Stimulated activated naive CD8-positive, alpha-beta T cell treated with anti-CD3 and anti-CD28 coated beads, Interleukin-15, Interleukin-2, amounts not matched to agents 100 U/mL and 50 U/mL, for 24 hours (primary cell): ENCODE measurements around the gene DCAKD.

ENCODE experiments used
- ATAC-seq: fragments of 150-1000 bp; cut with Tn5 transposase; one replicate; pipeline ENCODE4 v1.10.0; 2021
- DNase-seq: peaks from one replicate; pipeline ENCODE4 v3.0.0; 2021

Gene DCAKD

DNA sequence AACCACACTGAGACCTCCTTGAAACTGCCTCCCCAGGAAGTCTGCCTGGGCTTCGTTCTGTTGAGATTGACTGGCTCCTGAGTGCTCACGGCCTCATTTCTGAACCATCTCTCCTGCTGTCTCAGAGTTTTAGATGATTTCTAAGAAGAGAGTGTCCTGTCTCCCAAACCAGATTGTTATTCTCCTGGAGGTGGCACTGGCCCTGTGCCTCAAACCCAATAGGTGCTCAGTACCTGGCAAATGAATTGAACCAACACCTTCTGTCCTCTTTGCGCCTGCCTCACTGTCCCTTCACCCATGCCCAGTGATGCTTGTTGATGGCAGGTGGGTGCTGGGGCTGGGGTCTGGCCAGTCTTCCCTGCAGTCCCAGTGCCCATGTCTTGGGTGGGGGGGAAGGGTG is 47.0 kb downstream of the DCAKD start:
- DNase-seq (no peak), ATAC-seq (no peak)

DNA sequence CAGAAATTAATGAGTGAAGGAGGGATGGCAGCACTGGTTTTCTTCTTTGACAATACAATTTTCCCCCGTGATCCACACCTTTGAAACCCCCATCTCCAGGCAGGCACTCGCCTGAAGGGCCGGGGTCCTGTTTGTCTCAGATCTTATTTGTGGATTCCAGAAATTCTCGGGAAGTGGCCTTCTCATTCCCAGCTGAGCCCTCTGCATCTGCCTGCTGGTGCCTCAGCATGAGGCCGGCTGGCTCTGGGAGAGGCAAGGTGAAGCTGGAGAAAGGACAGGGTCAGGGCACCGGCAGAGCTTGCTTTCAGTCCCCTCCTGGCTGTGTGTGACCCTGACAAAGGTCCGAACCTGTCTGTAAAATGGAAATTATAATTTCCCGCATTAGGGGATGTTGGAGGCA is 47.6 kb downstream of the DCAKD start:
- ATAC-seq (no peak), DNase-seq (no peak)

DNA sequence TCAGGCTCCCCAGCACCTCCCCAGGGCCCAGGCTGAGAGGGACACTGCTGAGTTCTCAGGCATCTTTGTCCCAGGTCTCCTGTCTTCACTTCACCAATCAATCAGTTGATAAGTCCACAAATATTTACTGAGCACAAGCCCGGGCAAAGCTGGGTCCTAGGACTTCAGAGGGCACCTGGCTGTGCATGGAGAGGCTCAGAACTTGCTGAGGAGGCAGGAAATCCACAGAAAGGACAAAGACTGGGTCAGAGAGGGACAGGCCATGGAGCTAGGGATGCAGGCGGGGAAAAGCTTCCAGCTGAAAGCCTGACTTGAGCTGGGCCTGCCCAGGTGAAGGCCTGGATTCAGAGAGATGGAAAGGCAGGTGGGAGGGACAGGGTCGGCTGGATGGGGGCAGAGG is 50.1 kb downstream of the DCAKD start:
- no peak for DNase-seq
- ATAC-seq, result no peak

DNA sequence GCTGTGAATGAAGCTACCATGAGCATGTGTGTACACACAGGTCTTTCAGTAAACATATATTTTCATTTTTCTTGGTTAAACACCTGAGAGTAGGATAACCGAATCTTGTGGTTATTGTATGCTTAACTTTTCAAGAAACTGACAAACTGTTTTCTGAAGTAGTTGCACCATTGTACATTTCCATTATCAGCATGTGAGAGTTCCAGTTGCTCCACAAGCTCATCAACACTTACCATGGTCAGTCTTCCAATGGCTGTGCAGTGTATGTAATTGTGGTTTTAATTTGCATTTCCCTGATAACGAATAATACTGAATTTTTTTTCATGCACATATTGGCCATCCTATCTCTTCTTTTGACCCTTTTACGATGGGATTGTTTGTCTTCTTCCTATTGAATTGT is 52.0 kb downstream of the DCAKD start:
- ATAC-seq (no peak), DNase-seq (no peak)

DNA sequence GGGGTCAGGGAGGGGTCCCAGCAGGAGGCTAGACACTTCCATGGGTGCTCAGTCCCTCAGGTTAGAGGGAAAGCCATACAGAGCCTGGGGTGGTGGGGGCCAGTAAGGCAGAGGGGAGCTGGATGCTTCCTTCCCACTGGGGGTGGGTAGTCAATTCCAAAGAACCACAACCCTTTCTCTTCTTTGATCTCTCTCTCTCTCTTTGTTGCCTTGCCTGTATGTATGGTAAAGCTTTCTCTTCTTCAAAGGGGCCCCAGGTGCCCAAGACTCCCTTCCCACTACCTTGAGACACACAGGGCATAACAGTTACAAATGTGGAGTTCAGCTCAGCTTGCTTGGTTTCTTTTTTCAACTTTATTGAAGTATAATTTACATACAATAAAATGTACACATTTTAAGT is 52.8 kb downstream of the DCAKD start:
- no peak for ATAC-seq
- DNase-seq, result no peak

DNA sequence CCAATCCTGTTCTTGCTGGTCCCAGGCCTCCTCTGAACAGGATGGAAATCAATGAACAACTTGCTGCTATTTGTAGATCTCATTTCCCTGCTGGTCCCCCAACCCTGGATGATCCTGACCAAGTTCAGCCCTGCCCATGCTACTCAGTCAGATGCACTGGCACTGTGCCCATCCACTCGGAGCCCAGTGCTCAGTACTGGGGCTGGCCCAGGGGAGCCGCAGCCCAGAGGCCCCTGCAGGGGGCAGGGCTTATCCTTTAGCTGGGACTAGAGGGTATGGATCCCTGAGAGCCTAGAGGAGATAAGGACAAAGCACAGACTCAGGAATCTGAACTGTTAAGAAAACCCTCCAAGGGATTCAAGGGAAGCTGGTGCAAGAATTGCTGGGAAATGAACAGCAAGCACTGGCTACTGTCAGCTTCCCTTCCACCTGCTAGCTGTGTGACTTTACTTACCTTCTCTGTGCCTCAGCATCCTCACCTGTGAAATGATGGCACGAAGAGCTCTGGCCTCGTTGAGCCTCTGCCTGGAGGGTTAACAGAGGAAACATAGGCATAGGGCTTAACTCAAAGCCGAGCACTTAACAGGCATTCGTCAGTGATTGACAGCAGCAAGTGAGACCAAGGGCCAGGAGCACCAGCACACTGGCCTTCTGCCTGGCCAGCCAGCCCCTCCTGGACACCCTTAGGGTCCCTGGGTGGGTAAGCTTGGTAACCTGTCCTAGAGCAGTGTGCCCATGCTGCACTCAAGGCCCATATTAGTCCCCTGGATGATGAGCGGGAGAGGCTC is 53.5 kb downstream of the DCAKD start:
- ATAC-seq (no peak), DNase-seq (no peak)

DNA sequence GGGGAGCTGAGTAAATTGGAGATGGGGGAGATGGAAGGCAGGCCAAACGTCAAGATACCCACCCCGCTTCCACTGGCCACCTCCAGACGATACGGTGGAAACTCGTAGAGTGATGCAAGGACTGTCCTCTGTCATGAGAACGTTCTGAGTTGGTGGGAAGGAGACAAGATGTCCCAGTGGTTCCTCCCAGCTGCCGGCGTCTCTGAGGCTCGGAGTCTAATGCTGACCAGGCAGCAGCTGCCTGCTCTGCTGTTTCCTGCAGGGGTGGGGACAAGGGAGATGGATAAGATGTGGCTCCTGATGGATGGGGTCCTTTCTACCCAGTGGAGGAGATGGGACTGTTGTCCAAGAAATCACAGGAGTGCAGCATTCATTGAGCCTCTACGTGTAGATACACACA is 55.1 kb downstream of the DCAKD start:
- no peak for ATAC-seq

DNA sequence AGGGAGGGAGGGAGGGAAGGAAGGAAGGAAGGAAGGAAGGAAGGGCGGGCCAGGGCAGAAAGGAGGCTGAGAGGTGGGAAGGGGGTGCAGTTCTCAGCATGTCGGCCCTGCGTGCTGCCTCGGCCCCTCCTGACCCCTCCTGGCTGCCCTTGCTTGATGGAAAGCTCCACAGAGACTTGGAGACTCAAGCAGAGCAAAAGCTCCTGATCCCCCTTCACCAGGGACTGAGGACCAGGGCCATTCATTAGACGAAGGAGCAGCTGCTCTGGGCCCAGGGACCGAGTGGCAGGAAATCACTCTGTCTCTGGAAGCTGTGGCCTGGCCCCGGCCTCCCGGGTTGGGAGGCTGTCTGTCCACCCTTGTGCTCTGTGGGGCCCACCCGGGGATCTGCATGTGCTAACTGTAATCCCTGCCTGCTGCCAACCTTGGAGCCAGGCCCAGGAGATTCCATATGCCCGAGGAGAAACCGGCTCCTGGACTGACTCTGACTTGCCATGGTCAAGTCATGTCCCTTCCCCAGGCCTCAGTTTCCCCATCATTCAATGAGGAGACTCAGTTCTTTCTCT is 55.9 kb downstream of the DCAKD start:
- no peak for DNase-seq
- no peak for ATAC-seq

More for the DNA sequence above, 55.1 kb downstream of the DCAKD start:
- DNase-seq, result no peak

DNA sequence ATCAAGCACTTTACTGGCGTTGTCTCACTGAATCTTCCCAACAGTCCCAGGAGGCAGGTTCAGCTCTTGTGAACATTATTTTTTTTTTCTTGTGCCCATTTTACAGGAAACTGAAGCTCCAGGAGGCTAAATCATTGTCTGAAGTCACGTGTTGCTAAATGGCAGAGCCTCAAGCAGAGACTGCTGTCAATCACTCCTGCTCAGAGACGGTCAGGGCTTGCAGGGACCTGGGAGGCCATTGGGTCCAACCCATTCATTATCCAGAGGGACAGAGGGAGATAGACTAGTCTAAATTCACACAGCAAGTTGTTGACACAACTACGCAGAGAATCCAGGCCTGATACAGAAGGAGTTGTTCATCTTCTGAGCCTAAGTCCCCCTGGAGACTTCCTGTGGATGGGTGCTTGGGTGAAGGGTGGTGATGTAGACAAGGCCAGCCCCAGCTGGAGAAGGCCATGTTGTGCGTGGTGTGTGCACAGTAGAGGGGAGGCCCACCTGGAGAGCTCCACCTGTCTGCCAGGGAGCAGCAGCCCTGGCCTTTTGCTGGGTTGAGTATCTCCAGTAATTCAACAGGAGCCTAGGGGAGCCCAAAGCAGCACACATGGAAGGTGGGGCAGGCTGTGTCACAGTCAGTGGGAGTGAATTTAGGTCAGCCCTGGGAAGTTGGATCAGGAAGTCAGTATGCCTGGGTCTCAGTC is 59.0 kb downstream of the DCAKD start:
- ATAC-seq, result no peak
- no peak for DNase-seq

DNA sequence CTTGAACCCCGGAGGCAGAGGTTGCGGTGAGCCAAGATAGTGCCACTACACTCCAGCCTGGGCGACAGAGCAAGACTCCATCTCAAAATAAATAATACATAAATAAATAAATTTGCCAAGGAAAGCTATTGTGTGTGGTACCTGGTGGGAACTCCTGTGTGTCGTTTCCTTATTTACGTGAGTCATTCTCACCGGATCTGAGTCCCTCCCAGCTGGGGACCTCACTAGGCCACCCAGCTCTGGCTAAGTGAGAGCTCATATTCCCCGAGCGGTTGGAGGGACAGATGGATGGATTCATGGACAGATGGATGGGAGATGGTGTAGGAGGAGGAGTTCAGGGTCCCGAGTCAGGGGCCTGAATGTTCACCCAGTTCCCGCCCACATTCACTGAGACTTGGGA is 60.4 kb downstream of the DCAKD start:
- ATAC-seq, result no peak

DNA sequence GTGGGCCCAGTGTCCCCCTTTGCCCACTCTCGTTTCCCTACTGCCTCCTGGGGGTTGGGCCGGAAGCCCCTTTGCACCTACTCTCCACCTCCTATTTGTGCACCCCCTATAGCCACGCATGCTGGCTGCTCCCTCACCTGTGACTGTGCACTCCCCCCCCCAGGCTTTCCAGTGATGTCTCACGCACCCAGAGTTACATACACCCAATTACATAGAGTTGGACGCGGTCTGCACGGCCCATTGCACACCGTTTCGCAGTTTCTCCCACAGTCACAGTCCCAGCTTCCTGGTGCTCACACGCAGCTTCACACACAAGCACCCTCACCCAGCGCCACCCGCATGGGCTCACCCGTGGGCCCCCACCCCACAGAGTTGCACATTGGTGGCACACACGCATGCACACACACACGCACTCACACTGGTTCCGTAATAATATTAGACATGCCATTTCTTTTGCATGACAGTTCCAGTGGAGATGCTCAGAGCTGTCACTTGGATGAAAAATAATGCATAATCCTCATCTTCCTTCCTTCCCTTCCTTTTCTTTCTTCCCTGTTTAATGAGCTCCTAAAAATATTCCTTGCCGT is 61.8 kb downstream of the DCAKD start:
- DNase-seq (no peak), ATAC-seq (no peak)

More for the DNA sequence above, 60.4 kb downstream of the DCAKD start:
- no peak for DNase-seq

DNA sequence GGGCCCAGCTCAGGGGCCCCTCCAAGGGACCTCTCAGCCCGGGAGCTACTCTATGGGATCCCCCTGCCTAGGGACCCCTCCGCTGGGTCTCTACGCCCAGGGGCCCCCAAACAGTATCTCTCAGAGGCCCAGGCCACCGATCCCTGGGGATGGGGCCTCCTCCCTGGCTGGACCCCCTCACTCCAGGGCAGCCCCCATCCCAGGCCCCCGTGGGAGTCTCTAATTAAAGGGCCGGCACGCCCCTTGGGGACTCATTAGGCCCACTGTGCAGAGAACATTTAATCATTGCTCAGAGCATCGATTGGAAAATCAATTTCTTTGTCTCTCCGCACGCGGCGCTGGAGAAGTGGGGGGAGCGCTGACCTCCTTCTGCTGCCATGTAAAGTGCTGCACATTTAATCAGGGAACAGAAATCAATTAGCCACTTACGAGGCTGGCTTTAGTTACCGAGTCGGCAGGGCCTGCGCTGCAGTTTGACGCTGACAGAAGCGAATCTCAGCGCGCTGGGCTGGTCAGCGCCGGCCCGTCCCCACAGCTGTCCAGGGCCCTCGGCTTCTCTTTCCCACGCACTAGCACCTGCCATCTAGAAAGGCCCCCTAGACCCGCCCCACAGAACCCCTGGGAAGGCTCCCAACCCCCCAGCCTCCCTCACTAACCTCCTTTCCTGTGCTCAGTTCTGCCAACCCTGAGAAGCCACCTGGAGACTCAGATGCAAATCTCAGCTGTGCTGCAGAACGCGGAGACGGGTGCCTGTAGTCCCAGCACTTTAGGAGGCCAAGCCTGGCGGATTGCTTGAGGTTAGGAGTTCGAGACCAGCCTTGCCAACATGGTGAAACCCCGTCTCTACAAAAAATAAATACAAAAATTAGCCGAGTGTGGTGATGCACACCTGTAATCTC is 63.1 kb downstream of the DCAKD start:
- DNase-seq, result no peak
- no peak for ATAC-seq

DNA sequence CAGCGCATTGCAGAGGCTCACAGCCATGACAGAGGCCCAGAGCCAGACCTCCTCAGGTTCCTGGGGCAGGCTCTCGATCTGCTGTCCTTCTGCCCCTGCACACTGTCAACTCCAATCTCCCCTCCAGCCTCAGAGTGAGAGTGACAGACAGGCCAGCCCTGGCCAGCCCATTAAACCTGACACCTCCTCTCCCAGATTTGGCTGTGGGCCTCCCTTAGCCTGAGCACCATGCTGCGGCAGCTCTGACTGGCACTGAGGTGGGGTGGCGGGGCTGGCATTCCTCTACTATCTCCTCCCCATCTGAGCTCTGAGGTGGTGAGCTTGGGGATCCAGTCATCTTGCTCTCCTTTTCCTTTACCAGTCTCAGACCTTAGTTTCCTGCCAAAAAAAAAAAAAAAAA is 67.9 kb downstream of the DCAKD start:
- DNase-seq (no peak), ATAC-seq (no peak)

DNA sequence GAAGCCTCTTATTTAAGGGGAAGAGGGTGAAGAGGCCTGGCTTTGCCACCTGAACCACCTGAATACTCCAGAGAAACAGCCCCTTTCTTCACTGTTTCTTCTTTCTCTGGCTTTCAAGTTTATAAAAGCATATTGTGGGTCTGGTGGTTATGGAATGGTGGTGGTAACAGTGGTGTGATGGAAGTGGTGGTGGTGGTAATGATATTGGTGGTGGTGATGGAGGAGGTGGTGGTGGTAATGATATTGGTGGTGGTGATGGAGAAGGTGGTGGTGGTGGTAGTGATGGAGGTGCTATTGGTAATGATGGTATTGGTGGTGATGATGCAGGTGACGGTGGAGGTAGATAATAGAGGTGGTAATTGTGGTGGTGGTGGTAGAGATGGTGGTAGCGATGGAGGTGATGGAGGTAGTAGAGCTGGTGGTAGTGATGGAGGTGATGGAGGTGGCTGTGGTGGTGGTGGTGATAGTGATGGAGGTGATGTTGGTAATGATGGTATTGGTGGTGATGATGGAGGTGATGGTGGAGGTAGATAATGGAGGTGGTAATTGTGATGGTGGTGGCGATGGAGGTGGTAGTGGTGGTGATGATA is 69.2 kb downstream of the DCAKD start:
- DNase-seq (no peak), ATAC-seq (no peak)

DNA sequence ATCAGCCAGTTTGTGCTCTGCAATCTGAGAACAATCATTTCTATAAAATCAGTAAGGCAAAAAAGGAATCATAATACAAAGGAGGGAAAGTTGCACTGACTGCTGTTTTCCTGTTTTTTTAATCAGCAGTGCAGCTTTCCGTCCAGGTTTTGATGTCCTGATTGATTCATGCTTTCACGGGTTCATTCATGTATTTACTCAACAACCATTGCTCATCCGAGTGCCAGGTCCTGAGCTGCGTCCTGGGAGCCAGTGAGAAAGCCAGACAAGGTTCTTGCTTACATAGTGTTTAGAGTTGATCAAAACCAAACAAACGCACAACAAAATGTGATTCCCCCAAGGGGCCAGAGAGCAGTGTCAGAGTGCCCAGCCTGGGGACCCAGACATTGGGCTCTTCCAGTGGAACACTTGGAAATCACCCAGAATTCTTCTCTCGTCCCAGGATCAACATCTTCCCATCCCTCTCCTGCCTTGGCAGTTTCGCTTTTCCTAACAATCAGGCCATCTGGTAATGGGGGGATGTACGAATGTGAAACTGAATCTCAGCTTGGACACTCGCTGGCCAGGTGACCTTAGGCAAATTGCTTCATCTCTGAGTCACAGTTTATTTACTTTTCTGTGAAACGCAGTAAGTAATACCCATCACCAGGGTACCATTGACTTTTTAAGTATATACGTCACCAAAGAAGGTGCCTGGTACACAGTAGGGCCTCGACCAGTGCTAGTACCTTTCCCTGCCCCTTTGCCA is 70.0 kb downstream of the DCAKD start:
- ATAC-seq, result no peak
- no peak for DNase-seq

DNA sequence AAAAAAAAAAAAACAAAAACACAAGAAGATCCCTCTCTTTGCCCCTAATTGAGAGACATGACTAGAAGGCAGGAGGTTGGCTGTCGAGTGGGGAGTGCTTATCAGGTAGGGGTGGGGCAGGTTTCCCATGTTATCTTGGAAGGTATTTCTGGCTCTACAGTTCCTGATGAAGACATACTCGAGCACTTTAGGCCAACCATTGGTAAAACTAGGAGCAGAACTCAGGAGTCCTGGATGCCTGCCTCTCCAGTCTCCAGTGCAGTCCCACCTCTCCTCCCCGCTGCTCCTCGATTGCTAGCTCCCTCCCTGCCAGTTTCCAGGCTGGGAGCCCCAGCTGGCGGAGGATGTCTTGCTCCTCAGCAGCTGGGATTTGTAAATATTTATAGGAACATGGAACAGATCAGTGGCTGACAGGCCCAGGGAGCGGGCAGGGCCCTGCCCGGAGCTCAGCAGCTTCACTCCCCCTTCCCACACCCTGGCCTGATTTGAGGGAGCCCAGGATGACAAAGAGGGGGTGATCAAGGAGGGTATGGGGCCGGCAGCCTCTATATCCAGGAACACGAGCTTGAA is 71.9 kb downstream of the DCAKD start:
- DNase-seq (no peak), ATAC-seq (no peak)

DNA sequence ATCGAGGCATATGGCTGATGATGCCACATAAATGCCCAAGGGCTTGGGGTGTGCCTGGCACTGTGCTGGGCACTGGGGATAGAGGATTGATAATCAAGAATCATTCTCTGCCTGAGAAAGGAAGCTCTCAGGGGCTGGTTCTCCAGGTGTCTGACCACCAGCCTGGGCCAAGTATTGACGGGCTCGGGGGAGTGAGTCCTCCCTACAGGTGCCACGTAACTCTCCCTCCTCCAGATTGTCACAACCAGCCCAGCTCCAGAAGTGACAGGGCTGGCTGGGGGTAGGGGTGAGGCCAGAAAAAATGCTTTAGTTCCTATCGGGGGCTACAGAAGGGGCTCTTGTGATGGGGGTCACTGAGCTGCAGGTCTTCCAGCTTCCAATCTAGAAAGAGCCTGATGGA is 72.6 kb downstream of the DCAKD start:
- no peak for ATAC-seq
- DNase-seq, result no peak

DNA sequence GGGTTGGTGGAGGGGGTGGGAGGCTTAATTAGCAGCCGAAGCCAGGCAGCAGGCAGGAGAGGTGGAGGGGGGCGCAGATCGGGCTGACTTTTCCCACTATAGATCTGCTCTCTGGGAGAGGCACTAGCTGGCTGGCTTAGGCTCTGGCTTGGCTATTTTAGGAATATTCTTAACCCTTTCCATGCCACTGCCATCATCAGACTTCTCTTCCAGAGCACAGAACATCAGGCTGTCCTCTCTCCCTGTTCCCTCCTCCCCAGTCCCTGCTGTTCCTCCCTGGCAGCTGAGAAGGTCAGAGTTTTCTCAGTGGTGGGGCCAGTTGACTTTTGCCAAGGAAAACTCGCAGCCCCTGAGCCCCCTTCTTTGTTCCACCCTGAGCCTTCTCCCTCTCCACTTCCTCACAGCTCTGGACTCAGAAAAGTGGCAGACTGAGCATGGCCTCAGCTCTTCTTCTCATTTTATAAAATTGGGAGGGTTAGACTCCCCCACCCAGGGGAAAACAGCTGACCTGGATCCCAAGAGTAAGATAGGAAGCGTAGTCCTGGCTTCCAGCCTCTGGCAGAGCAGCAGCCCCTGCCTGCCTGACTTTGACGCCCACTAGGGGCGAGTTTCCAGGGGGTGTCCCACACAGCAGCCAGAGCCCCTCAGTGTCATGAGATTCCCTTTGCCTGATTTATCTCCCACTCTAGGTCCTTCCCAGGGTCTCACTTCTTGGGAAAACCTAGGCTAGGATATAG is 73.5 kb downstream of the DCAKD start:
- ATAC-seq (no peak), DNase-seq (no peak)

DNA sequence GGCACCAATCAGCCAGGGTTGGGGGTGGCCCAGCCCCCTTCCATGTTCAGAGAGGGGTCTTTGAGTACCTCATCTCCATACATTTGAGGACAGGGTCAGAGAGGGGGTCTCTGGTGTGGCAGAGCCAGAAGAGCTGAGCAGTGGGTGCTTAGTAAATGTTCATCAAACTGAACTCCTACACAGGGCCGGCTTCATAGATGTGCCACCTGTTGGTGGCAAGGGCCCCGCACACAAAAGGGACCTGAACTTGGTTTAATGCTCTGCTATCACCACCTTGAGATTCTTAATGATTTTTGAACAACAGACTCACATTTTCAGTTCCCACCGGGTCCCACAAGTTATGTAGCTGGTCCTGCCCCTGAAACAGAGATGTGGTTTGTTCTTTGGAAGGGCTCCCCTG is 74.4 kb downstream of the DCAKD start:
- no peak for DNase-seq
- ATAC-seq, result no peak

DNA sequence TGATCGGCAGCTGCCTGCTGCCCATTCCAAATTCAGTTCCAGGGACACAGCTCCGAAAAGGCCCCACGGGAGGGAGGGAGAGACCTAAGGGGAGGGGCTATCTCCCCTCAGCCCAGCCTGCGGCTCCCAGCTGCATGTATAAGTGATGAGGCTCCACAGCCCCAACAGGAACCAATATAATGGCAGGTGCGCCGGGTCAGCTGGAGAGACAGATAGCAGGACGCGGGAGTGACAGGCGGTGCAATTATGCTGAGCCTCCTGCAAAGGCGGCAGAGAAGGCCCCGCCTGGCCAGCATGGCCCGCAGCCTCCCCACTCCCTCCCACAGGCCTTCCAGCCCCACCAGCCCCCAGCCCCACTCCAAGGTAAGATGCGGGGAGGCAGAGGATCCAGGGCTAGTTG is 75.2 kb downstream of the DCAKD start:
- ATAC-seq (no peak), DNase-seq (no peak)
